ENCODE measurements around the gene CDIPT. TPM values are rescaled to one million over a fixed set of nuclear protein-coding genes. Genes with fewer than 3 reads are reported as not detected.

Gene CDIPT
- total and polyA plus RNA-seq, 2 of the 13 experiments (the other 11 are each of a cell fraction or from before 2014, with no cell fraction given) = 54.9 to 97.5 TPM

GRCh38 chr16:29891525-29892457, 28.8 kb upstream of the CDIPT start (continued):
- TF ChIP-seq, protein P1, sequence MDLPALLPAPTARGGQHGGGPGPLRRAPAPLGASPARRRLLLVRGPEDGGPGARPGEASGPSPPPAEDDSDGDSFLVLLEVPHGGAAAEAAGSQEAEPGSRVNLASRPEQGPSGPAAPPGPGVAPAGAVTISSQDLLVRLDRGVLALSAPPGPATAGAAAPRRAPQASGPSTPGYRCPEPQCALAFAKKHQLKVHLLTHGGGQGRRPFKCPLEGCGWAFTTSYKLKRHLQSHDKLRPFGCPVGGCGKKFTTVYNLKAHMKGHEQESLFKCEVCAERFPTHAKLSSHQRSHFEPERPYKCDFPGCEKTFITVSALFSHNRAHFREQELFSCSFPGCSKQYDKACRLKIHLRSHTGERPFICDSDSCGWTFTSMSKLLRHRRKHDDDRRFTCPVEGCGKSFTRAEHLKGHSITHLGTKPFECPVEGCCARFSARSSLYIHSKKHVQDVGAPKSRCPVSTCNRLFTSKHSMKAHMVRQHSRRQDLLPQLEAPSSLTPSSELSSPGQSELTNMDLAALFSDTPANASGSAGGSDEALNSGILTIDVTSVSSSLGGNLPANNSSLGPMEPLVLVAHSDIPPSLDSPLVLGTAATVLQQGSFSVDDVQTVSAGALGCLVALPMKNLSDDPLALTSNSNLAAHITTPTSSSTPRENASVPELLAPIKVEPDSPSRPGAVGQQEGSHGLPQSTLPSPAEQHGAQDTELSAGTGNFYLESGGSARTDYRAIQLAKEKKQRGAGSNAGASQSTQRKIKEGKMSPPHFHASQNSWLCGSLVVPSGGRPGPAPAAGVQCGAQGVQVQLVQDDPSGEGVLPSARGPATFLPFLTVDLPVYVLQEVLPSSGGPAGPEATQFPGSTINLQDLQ (CRISPR knock-in tag; IDR thresholded peaks at IDR 0.05) = no peak
- TF ChIP-seq ZNF256 (CRISPR knock-in tag; conservative IDR thresholded peaks at IDR 0.05) = 0 out of 2 replicates have a peak, but pooled peaks have one; percentile 29
- TF ChIP-seq HNF4A (CRISPR knock-in tag; IDR thresholded peaks at IDR 0.05) = peak; percentile 92
- TF ChIP-seq GABPB1 (CRISPR knock-in tag; IDR thresholded peaks at IDR 0.05) = no peak
- TF ChIP-seq FOXP1 (IDR thresholded peaks at IDR 0.05) = no peak
- TF ChIP-seq FOXP1 (CRISPR knock-in tag; IDR thresholded peaks at IDR 0.05) = peak; percentile 40; the same call in 1 of the 2 replicates
- TF ChIP-seq HOXA9 (CRISPR knock-in tag; IDR thresholded peaks at IDR 0.05; ENCODE audit: borderline replicate concordance) = no peak
- no peak for TF ChIP-seq SYNCRIP (IDR thresholded peaks at IDR 0.05; ENCODE audit: insufficient read depth, low read depth, low read length)
- TF ChIP-seq HOMEZ (CRISPR knock-in tag; IDR thresholded peaks at IDR 0.05; ENCODE audit: low read depth) = no peak
- TF ChIP-seq HCFC1 (IDR thresholded peaks at IDR 0.05; ENCODE audit: low read depth, low read length) = no peak
- TF ChIP-seq DNMT1 (CRISPR knock-in tag; IDR thresholded peaks at IDR 0.05) = peak; percentile 12; the same call in 1 of the 2 replicates
- TF ChIP-seq RAD21 (CRISPR knock-in tag; IDR thresholded peaks at IDR 0.05) = no peak
- 0 out of 2 replicates have a peak, but pooled peaks have one; percentile 49 for TF ChIP-seq BRCA1 (CRISPR knock-in tag; IDR thresholded peaks at IDR 0.05)
- no peak for TF ChIP-seq MLLT10 (CRISPR knock-in tag; IDR thresholded peaks at IDR 0.05)
- no peak for TF ChIP-seq ZNF20 (CRISPR knock-in tag; IDR thresholded peaks at IDR 0.05)
- TF ChIP-seq, protein P2, sequence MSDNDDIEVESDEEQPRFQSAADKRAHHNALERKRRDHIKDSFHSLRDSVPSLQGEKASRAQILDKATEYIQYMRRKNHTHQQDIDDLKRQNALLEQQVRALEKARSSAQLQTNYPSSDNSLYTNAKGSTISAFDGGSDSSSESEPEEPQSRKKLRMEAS (IDR thresholded peaks at IDR 0.05) = peak; percentile 54; the same call in 1 of the 2 replicates
- TF ChIP-seq TBL1XR1 (IDR thresholded peaks at IDR 0.05; ENCODE audit: borderline replicate concordance, low read length, partially characterized antibody) = no peak
- TF ChIP-seq FOXM1 (CRISPR knock-in tag; IDR thresholded peaks at IDR 0.05) = no peak
- no peak for TF ChIP-seq ZNF317 (CRISPR knock-in tag; IDR thresholded peaks at IDR 0.05)
- no peak for TF ChIP-seq HNRNPLL (IDR thresholded peaks at IDR 0.05; ENCODE audit: low read depth, low read length, poor library complexity, severe bottlenecking)
- TF ChIP-seq ZNF275 (CRISPR knock-in tag; IDR thresholded peaks at IDR 0.05; ENCODE audit: borderline replicate concordance) = no peak
- TF ChIP-seq SRSF1 (optimal IDR thresholded peaks at IDR 0.05; ENCODE audit: low read depth, low read length) = no peak
- no peak for TF ChIP-seq MAFK (conservative IDR thresholded peaks at IDR 0.05 in 1 of 2, IDR thresholded peaks at IDR 0.05 in 1 of 2; ENCODE audit: low read length in 2 of 2)
- no peak; the same call in 1 of the 2 replicates for TF ChIP-seq TGIF2 (CRISPR knock-in tag; IDR thresholded peaks at IDR 0.05)
